ENCODE measurements around the gene CYP8B1. TPM values are rescaled to one million over a fixed set of nuclear protein-coding genes. Genes with fewer than 3 reads are reported as not detected.

The CYP8B1 gene
- total and polyA plus RNA-seq, 2 of the 13 experiments (the other 11 are each of a cell fraction or from before 2014, with no cell fraction given) = 0.58 to 2.0 TPM

DNA sequence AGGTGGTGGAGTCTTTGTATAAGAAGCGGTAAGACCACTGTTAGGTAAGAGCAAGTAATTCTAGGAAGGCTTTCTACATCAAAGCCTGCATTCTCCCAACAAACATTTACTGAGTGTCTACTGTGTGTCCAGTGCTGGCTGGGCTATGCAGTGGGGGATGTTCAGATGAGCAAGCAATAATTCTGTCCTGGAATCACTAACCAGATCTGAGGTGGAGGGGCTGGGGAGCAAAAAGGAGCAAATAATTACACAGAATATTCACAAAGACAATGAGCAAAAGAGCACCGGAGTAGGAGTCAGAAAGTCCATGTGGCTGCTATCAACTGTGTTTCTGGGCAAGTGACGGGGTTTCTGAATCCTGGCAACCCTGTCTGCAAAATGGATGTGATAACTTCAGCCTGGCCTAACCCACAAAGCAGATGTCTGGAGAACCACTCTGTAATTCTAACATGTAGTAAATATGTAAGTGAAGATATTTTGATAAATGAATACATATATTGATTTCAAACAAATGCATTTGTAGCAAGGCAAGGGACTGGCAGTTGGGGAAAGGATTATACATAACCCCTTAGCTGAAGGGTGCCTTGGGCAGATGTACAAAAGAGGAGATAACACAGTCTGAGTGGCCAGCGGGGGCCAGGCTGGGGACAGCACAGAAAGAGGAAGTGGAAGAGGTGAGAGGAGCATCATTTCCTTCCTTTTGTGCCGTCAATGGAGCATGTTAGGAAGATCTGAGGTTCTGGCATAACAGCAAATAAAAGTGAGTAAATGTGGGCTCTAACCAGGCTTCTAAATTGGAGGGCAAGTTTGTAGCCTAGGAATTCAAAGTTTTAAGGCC is 28.8 kb downstream of the CYP8B1 start (continued):
- TF ChIP-seq ZNF512B (CRISPR knock-in tag; IDR thresholded peaks at IDR 0.05; ENCODE audit: borderline replicate concordance) (no peak), MTERF4 (CRISPR knock-in tag; IDR thresholded peaks at IDR 0.05) (no peak), ZNF124 (CRISPR knock-in tag; IDR thresholded peaks at IDR 0.05) (no peak), ZNF660 (CRISPR knock-in tag; IDR thresholded peaks at IDR 0.05; ENCODE audit: borderline replicate concordance, low read depth) (no peak), ZNF281 (CRISPR knock-in tag; IDR thresholded peaks at IDR 0.05; ENCODE audit: borderline replicate concordance) (peak; percentile 81; the same call in 1 of the 2 replicates), SKI (IDR thresholded peaks at IDR 0.05; ENCODE audit: partially characterized antibody) (peak; percentile 55), ZNF282 (IDR thresholded peaks at IDR 0.05; ENCODE audit: partially characterized antibody) (no peak), ZBTB4 (CRISPR knock-in tag; IDR thresholded peaks at IDR 0.05; ENCODE audit: borderline replicate concordance) (no peak), RELA (CRISPR knock-in tag; IDR thresholded peaks at IDR 0.05) (no peak), ZFP62 (CRISPR knock-in tag; IDR thresholded peaks at IDR 0.05) (no peak), ZBTB7B (CRISPR knock-in tag; IDR thresholded peaks at IDR 0.05) (no peak), ADNP (CRISPR knock-in tag; IDR thresholded peaks at IDR 0.05) (no peak), ZNF773 (CRISPR knock-in tag; IDR thresholded peaks at IDR 0.05; ENCODE audit: borderline replicate concordance) (no peak), ZNF205 (CRISPR knock-in tag; IDR thresholded peaks at IDR 0.05) (no peak), ZNF446 (CRISPR knock-in tag; IDR thresholded peaks at IDR 0.05) (no peak), SOX5 (CRISPR knock-in tag; IDR thresholded peaks at IDR 0.05; ENCODE audit: borderline replicate concordance) (0 out of 2 replicates have a peak, but pooled peaks have one; percentile 19), XBP1 (CRISPR knock-in tag; IDR thresholded peaks at IDR 0.05) (no peak)
- TF ChIP-seq, protein P1, sequence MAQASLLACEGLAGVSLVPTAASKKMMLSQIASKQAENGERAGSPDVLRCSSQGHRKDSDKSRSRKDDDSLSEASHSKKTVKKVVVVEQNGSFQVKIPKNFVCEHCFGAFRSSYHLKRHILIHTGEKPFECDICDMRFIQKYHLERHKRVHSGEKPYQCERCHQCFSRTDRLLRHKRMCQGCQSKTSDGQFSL (CRISPR knock-in tag; IDR thresholded peaks at IDR 0.05) = no peak

Measured in HepG2 (cell line).